Peyer's patch (tissue), 4 donors: ENCODE results near the gene KCNAB1.

Experiments used
- POLR2A ChIP-seq, 2 donors: fragments of 450-650 bp; IDR thresholded peaks; one replicate each; pipeline ENCODE4 v1.5.1; 2017; ENCODE audit warnings: antibody characterized with exemption in 2 of 2, mild to moderate bottlenecking in 2 of 2, moderate library complexity in 2 of 2
- TF ChIP-seq, protein P1 (sequence below), 6 experiments: fragments of 450-650 bp in 4 of 6; fragments of 200-600 bp in 2 of 6; sonication (generic) in 1 of 6; IDR thresholded peaks; one replicate each; pipeline ENCODE4 v1.5.1; 2017 to 2019; ENCODE audit warnings: antibody characterized with exemption in 6 of 6, mild to moderate bottlenecking in 3 of 6, moderate library complexity in 1 of 6

DNA sequence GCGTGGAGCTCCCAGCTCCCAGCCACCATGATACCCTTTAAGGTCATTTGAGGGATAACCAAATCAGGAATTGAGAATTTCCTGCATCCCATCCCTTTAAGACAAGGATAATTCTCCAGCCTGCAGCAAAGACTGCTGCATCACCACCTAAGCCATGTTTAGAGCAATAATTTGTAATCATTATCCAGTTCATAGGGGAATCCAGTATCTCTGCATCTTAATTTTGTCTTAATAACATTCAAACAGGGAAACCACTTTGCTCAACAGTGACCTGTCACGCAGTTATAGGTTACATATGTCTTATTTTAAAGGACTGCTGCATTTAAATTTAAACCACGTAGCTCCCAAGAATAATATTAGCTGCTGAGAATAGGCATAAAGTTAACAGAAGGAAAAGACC, 246.2 kb downstream of the KCNAB1 start:
- TF ChIP-seq POLR2A (IDR thresholded peaks at IDR 0.05), result no peak
- TF ChIP-seq, protein P1, sequence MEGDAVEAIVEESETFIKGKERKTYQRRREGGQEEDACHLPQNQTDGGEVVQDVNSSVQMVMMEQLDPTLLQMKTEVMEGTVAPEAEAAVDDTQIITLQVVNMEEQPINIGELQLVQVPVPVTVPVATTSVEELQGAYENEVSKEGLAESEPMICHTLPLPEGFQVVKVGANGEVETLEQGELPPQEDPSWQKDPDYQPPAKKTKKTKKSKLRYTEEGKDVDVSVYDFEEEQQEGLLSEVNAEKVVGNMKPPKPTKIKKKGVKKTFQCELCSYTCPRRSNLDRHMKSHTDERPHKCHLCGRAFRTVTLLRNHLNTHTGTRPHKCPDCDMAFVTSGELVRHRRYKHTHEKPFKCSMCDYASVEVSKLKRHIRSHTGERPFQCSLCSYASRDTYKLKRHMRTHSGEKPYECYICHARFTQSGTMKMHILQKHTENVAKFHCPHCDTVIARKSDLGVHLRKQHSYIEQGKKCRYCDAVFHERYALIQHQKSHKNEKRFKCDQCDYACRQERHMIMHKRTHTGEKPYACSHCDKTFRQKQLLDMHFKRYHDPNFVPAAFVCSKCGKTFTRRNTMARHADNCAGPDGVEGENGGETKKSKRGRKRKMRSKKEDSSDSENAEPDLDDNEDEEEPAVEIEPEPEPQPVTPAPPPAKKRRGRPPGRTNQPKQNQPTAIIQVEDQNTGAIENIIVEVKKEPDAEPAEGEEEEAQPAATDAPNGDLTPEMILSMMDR (IDR thresholded peaks at IDR 0.05), result no peak
